ENCODE data around the gene RCSD1. TPM values are rescaled to one million over a fixed set of nuclear protein-coding genes. Genes with fewer than 3 reads are reported as not detected.

RCSD1 gene
- total RNA-seq, 4 donors from 2014 or later, result 0.34 to 3.5 (median 2.0) TPM

- Histone ChIP-seq H3K9me3 (no peaks in the 10 kb centered on the region), H3K4me1 (peaks cover 4% of the 10 kb centered on the region), H3K27ac (no peak overlapping the region), H3K4me3 (no peak overlapping the region), H3K27me3 (no peaks in the 10 kb centered on the region), H3K36me3 (peaks cover 11% of the 10 kb centered on the region)
- no peak for TF ChIP-seq EP300 (IDR thresholded peaks at IDR 0.05)
- no peak for TF ChIP-seq CTCF (IDR thresholded peaks at IDR 0.05)
- TF ChIP-seq POLR2AphosphoS5 (IDR thresholded peaks at IDR 0.05), result no peak
- no peak for TF ChIP-seq POLR2A (IDR thresholded peaks at IDR 0.05)
- 80% methylated on average over 5 of the region's 5 CpGs for WGBS
- no peak for DNase-seq (ENCODE audit: low spot score in 2 of 2)
Measured at GRCh38 chr1:167689567-167689920, 59.5 kb downstream of the RCSD1 start.

DNA sequence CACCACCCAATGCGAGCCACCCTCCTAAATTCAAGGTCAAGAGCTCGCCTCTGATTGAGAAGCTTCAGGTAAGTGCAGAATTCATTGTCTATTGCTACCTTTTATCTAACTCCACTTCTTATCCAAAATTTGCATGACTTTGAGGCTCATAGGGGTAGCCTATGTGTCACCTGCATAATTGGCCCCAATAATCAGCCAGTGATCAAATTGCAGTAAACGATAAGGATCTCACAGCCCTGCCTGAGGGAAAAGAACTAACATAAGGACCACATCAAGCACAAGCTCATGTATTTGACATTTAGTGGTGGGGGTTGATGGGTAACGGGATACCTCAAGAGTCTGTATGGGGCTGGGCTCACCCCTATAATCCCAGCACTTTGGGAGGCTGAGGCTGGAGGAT is 60.0 kb downstream of the RCSD1 start:
- H3K4me1 ChIP-seq, result peaks cover 4% of the 10 kb centered on the region
- H3K36me3 ChIP-seq, result peaks cover 11% of the 10 kb centered on the region
- no peaks in the 10 kb centered on the region for H3K27me3 ChIP-seq
- WGBS, result 84% methylated on average over 4 of the region's 4 CpGs
- no peak overlapping the region for H3K4me3 ChIP-seq
- no peak for TF ChIP-seq POLR2AphosphoS5 (IDR thresholded peaks at IDR 0.05)
- TF ChIP-seq CTCF (IDR thresholded peaks at IDR 0.05), result no peak
- no peak for TF ChIP-seq EP300 (IDR thresholded peaks at IDR 0.05)
- no peak for TF ChIP-seq POLR2A (IDR thresholded peaks at IDR 0.05)
- no peaks in the 10 kb centered on the region for H3K9me3 ChIP-seq
- DNase-seq (ENCODE audit: low spot score in 2 of 2), result no peak
- H3K27ac ChIP-seq, result no peak overlapping the region

GRCh38 chr1:167693425-167694045 is 63.5 kb downstream of the RCSD1 start:
- no peaks in the 10 kb centered on the region for H3K27me3 ChIP-seq
- WGBS, result 85% methylated on average over 5 of the region's 7 CpGs
- no peak overlapping the region for H3K27ac ChIP-seq
- no peak for TF ChIP-seq EP300 (IDR thresholded peaks at IDR 0.05)
- no peak for TF ChIP-seq POLR2A (IDR thresholded peaks at IDR 0.05)
- TF ChIP-seq CTCF (IDR thresholded peaks at IDR 0.05), result no peak
- TF ChIP-seq POLR2AphosphoS5 (IDR thresholded peaks at IDR 0.05), result no peak
- no peak for DNase-seq (ENCODE audit: low spot score in 2 of 2)
- H3K36me3 ChIP-seq, result peaks cover 11% of the 10 kb centered on the region
- no peak overlapping the region for H3K4me3 ChIP-seq
- no peaks in the 10 kb centered on the region for H3K9me3 ChIP-seq
- peaks cover 11% of the 10 kb centered on the region for H3K4me1 ChIP-seq

DNA sequence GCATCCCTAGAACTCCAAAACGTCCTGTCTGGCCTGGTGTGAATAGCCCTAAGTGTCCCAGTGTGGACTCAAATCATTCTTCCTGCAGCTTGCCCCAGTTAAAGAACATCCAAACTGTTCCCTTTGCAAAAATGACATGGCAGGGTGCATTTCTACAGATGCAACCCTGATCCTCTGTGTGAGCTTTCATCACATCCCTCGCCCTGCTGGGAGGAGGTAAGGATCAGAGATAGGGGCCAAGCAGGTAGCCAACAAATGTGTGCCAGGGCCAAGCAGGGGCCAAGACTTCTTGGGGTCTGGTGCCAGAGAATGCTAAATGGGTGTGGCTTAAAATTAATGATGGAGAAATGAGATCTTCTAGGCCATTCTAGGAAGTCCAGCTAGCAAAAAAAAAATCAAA is 64.7 kb downstream of the RCSD1 start:
- Histone ChIP-seq H3K27me3 (no peaks in the 10 kb centered on the region), H3K9me3 (no peaks in the 10 kb centered on the region), H3K36me3 (peaks cover 11% of the 10 kb centered on the region), H3K4me3 (no peak overlapping the region), H3K4me1 (peaks cover 11% of the 10 kb centered on the region), H3K27ac (no peak overlapping the region)
- TF ChIP-seq CTCF (IDR thresholded peaks at IDR 0.05) (no peak), POLR2A (IDR thresholded peaks at IDR 0.05) (no peak), POLR2AphosphoS5 (IDR thresholded peaks at IDR 0.05) (no peak), EP300 (IDR thresholded peaks at IDR 0.05) (no peak)
- WGBS, result 68% methylated on average over 2 of the region's 2 CpGs
- DNase-seq (ENCODE audit: low spot score in 2 of 2), result no peak

DNA sequence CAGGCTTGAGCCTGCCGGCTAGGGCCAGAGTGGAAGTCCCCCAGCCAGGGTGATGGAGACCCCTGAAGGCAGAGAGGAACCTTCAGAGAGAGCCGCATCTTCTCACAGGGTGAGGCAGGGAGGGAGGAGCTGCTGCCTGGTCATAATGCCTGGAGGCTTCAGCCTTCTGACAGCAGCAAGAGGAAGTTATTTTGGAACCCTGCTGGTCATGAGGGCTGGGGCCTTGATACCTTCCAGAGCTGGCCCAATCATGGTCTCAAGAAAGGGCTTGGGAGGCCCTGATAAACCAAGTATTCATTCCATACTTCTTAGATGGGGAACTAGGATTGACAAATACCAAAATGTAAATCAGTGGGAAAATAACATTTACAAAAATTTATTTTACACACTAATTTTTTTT is 65.1 kb downstream of the RCSD1 start:
- H3K4me1 ChIP-seq, result peaks cover 11% of the 10 kb centered on the region
- H3K9me3 ChIP-seq, result no peaks in the 10 kb centered on the region
- no peak overlapping the region for H3K4me3 ChIP-seq
- 70% methylated on average over 2 of the region's 2 CpGs for WGBS
- peaks cover 11% of the 10 kb centered on the region for H3K36me3 ChIP-seq
- H3K27ac ChIP-seq, result no peak overlapping the region
- no peaks in the 10 kb centered on the region for H3K27me3 ChIP-seq
- no peak for DNase-seq (ENCODE audit: low spot score in 2 of 2)
- no peak for TF ChIP-seq POLR2AphosphoS5 (IDR thresholded peaks at IDR 0.05)
- TF ChIP-seq POLR2A (IDR thresholded peaks at IDR 0.05), result no peak
